Measurements from ENCODE around the gene DOCK4.

DOCK4 gene

GRCh38 chr7:112223310-112223709 is 17.1 kb upstream of the DOCK4 start:
- Histone ChIP-seq H3K27ac (ENCODE audit: low read depth in 2 of 2, low read length in 2 of 2) (no peak overlapping the region), H3K36me3 (ENCODE audit: control insufficient read depth in 2 of 2, insufficient read depth in 2 of 2, low read length in 2 of 2) (no peaks in the 10 kb centered on the region), H3K9ac (ENCODE audit: low read depth in 1 of 2, low read length in 2 of 2) (no peak overlapping the region)

GRCh38 chr7:112220877-112221434 is 14.8 kb upstream of the DOCK4 start:
- no peaks in the 10 kb centered on the region for H3K9me3 ChIP-seq (ENCODE audit: control insufficient read depth in 2 of 2, low read length in 2 of 2)
- no peaks in the 10 kb centered on the region for H3K27me3 ChIP-seq (ENCODE audit: control insufficient read depth in 2 of 2, insufficient read depth in 2 of 2, low read length in 2 of 2)
- H3K36me3 ChIP-seq (ENCODE audit: control insufficient read depth in 2 of 2, insufficient read depth in 2 of 2, low read length in 2 of 2) = no peaks in the 10 kb centered on the region
- no peak overlapping the region for H3K4me3 ChIP-seq (ENCODE audit: low read length in 2 of 2)
- no peak overlapping the region for H3K27ac ChIP-seq (ENCODE audit: low read depth in 2 of 2, low read length in 2 of 2)
- H3K4me1 ChIP-seq (ENCODE audit: control insufficient read depth in 2 of 2, insufficient read depth in 2 of 2, low read length in 2 of 2) = no peaks in the 10 kb centered on the region
- H3K9ac ChIP-seq (ENCODE audit: low read depth in 1 of 2, low read length in 2 of 2) = no peak overlapping the region

More at GRCh38 chr7:112223310-112223709, 17.1 kb upstream of the DOCK4 start:
- no peaks in the 10 kb centered on the region for H3K27me3 ChIP-seq (ENCODE audit: control insufficient read depth in 2 of 2, insufficient read depth in 2 of 2, low read length in 2 of 2)
- H3K4me1 ChIP-seq (ENCODE audit: control insufficient read depth in 2 of 2, insufficient read depth in 2 of 2, low read length in 2 of 2) = no peaks in the 10 kb centered on the region
- H3K9me3 ChIP-seq (ENCODE audit: control insufficient read depth in 2 of 2, low read length in 2 of 2) = no peaks in the 10 kb centered on the region
- H3K4me3 ChIP-seq (ENCODE audit: low read length in 2 of 2) = no peak overlapping the region

- Histone ChIP-seq H3K9ac (ENCODE audit: low read depth in 1 of 2, low read length in 2 of 2) (no peak overlapping the region), H3K4me3 (ENCODE audit: low read length in 2 of 2) (no peak overlapping the region), H3K27ac (ENCODE audit: low read depth in 2 of 2, low read length in 2 of 2) (no peak overlapping the region), H3K36me3 (ENCODE audit: control insufficient read depth in 2 of 2, insufficient read depth in 2 of 2, low read length in 2 of 2) (no peaks in the 10 kb centered on the region), H3K4me1 (ENCODE audit: control insufficient read depth in 2 of 2, insufficient read depth in 2 of 2, low read length in 2 of 2) (peaks cover 0 to 4% of the 10 kb centered on the region in 2 donors), H3K27me3 (ENCODE audit: control insufficient read depth in 2 of 2, insufficient read depth in 2 of 2, low read length in 2 of 2) (no peaks in the 10 kb centered on the region), H3K9me3 (ENCODE audit: control insufficient read depth in 2 of 2, low read length in 2 of 2) (no peaks in the 10 kb centered on the region)
Observed at GRCh38 chr7:112215787-112216186, 9.6 kb upstream of the DOCK4 start.

GRCh38 chr7:112214883-112215282 is 8.7 kb upstream of the DOCK4 start:
- Histone ChIP-seq H3K27me3 (ENCODE audit: control insufficient read depth in 2 of 2, insufficient read depth in 2 of 2, low read length in 2 of 2) (no peaks in the 10 kb centered on the region), H3K36me3 (ENCODE audit: control insufficient read depth in 2 of 2, insufficient read depth in 2 of 2, low read length in 2 of 2) (no peaks in the 10 kb centered on the region), H3K9me3 (ENCODE audit: control insufficient read depth in 2 of 2, low read length in 2 of 2) (no peaks in the 10 kb centered on the region), H3K4me3 (ENCODE audit: low read length in 2 of 2) (no peak overlapping the region), H3K27ac (ENCODE audit: low read depth in 2 of 2, low read length in 2 of 2) (no peak overlapping the region), H3K9ac (ENCODE audit: low read depth in 1 of 2, low read length in 2 of 2) (no peak overlapping the region), H3K4me1 (ENCODE audit: control insufficient read depth in 2 of 2, insufficient read depth in 2 of 2, low read length in 2 of 2) (peaks cover 0 to 4% of the 10 kb centered on the region in 2 donors)

DNA sequence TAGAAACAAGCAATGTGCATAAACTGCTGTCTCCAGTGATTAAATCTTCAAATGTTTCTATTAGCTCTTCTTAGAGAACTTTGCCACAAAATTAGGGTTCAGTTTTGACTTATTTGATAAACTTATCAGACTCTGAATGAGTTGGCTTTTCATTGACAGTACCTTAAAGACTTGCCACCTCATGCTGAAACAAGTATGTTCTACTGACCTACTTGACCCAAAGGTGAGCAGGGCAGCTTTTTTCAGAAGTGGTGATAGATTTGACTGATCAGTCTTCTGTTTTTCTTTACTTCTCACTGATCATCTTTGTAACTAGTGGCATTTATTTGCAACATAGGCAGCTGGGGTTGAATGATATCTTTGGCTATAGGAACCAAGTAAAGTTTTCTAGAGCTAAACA is 8.1 kb upstream of the DOCK4 start:
- H3K9ac ChIP-seq (ENCODE audit: low read depth in 1 of 2, low read length in 2 of 2) = no peak overlapping the region
- peaks cover 0 to 4% of the 10 kb centered on the region in 2 donors for H3K4me1 ChIP-seq (ENCODE audit: control insufficient read depth in 2 of 2, insufficient read depth in 2 of 2, low read length in 2 of 2)
- no peak overlapping the region for H3K27ac ChIP-seq (ENCODE audit: low read depth in 2 of 2, low read length in 2 of 2)
- H3K9me3 ChIP-seq (ENCODE audit: control insufficient read depth in 2 of 2, low read length in 2 of 2) = no peaks in the 10 kb centered on the region
- H3K36me3 ChIP-seq (ENCODE audit: control insufficient read depth in 2 of 2, insufficient read depth in 2 of 2, low read length in 2 of 2) = no peaks in the 10 kb centered on the region
- H3K4me3 ChIP-seq (ENCODE audit: low read length in 2 of 2) = no peak overlapping the region
- H3K27me3 ChIP-seq (ENCODE audit: control insufficient read depth in 2 of 2, insufficient read depth in 2 of 2, low read length in 2 of 2) = no peaks in the 10 kb centered on the region

DNA sequence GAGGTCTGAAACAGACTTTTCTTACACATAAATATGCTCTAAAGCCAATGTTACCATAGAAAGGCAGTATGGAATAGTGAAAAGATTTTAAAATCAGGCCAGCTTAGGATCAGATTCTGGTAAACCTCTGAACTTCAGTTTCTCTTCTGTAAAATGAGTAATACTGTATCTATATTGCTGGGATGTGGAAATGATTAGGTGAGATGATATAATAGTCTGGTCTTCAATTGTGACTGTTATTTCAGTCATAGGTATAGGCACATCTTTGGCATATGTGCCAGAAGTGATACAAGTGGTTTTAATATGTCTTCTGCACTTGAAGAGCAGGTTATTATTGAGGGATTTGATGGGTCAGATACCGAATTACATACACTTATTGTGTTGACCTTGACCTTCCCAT is 7.5 kb upstream of the DOCK4 start:
- Histone ChIP-seq H3K36me3 (ENCODE audit: control insufficient read depth in 2 of 2, insufficient read depth in 2 of 2, low read length in 2 of 2) (no peaks in the 10 kb centered on the region), H3K9me3 (ENCODE audit: control insufficient read depth in 2 of 2, low read length in 2 of 2) (no peaks in the 10 kb centered on the region), H3K4me1 (ENCODE audit: control insufficient read depth in 2 of 2, insufficient read depth in 2 of 2, low read length in 2 of 2) (peaks cover 0 to 4% of the 10 kb centered on the region in 2 donors), H3K27me3 (ENCODE audit: control insufficient read depth in 2 of 2, insufficient read depth in 2 of 2, low read length in 2 of 2) (no peaks in the 10 kb centered on the region), H3K9ac (ENCODE audit: low read depth in 1 of 2, low read length in 2 of 2) (no peak overlapping the region), H3K4me3 (ENCODE audit: low read length in 2 of 2) (no peak overlapping the region), H3K27ac (ENCODE audit: low read depth in 2 of 2, low read length in 2 of 2) (no peak overlapping the region)

GRCh38 chr7:112212571-112212970 is 6.4 kb upstream of the DOCK4 start:
- Histone ChIP-seq H3K27ac (ENCODE audit: low read depth in 2 of 2, low read length in 2 of 2) (no peak overlapping the region), H3K4me3 (ENCODE audit: low read length in 2 of 2) (no peak overlapping the region), H3K36me3 (ENCODE audit: control insufficient read depth in 2 of 2, insufficient read depth in 2 of 2, low read length in 2 of 2) (no peaks in the 10 kb centered on the region), H3K27me3 (ENCODE audit: control insufficient read depth in 2 of 2, insufficient read depth in 2 of 2, low read length in 2 of 2) (no peaks in the 10 kb centered on the region), H3K4me1 (ENCODE audit: control insufficient read depth in 2 of 2, insufficient read depth in 2 of 2, low read length in 2 of 2) (peaks cover 0 to 4% of the 10 kb centered on the region in 2 donors), H3K9ac (ENCODE audit: low read depth in 1 of 2, low read length in 2 of 2) (no peak overlapping the region), H3K9me3 (ENCODE audit: control insufficient read depth in 2 of 2, low read length in 2 of 2) (no peaks in the 10 kb centered on the region)

GRCh38 chr7:112211348-112211907 is 5.2 kb upstream of the DOCK4 start:
- Histone ChIP-seq H3K27me3 (ENCODE audit: control insufficient read depth in 2 of 2, insufficient read depth in 2 of 2, low read length in 2 of 2) (no peaks in the 10 kb centered on the region), H3K36me3 (ENCODE audit: control insufficient read depth in 2 of 2, insufficient read depth in 2 of 2, low read length in 2 of 2) (no peaks in the 10 kb centered on the region), H3K9ac (ENCODE audit: low read depth in 1 of 2, low read length in 2 of 2) (no peak overlapping the region), H3K4me1 (ENCODE audit: control insufficient read depth in 2 of 2, insufficient read depth in 2 of 2, low read length in 2 of 2) (peaks cover 0 to 4% of the 10 kb centered on the region in 2 donors), H3K27ac (ENCODE audit: low read depth in 2 of 2, low read length in 2 of 2) (no peak overlapping the region), H3K9me3 (ENCODE audit: control insufficient read depth in 2 of 2, low read length in 2 of 2) (no peaks in the 10 kb centered on the region), H3K4me3 (ENCODE audit: low read length in 2 of 2) (no peak overlapping the region)

GRCh38 chr7:112207765-112208164 is 1.6 kb upstream of the DOCK4 start:
- Histone ChIP-seq H3K27me3 (ENCODE audit: control insufficient read depth in 2 of 2, insufficient read depth in 2 of 2, low read length in 2 of 2) (peaks cover 0 to 5% of the 10 kb centered on the region in 2 donors), H3K27ac (ENCODE audit: low read depth in 2 of 2, low read length in 2 of 2) (no peak overlapping the region), H3K4me1 (ENCODE audit: control insufficient read depth in 2 of 2, insufficient read depth in 2 of 2, low read length in 2 of 2) (peaks cover 0 to 20% of the 10 kb centered on the region in 2 donors), H3K9ac (ENCODE audit: low read depth in 1 of 2, low read length in 2 of 2) (no peak overlapping the region), H3K36me3 (ENCODE audit: control insufficient read depth in 2 of 2, insufficient read depth in 2 of 2, low read length in 2 of 2) (no peaks in the 10 kb centered on the region), H3K4me3 (ENCODE audit: low read length in 2 of 2) (peak overlapping the region in 1 of 2 donors; percentile 96), H3K9me3 (ENCODE audit: control insufficient read depth in 2 of 2, low read length in 2 of 2) (no peaks in the 10 kb centered on the region)

- Histone ChIP-seq H3K9me3 (ENCODE audit: control insufficient read depth in 2 of 2, low read length in 2 of 2) (no peaks in the 10 kb centered on the region), H3K4me1 (ENCODE audit: control insufficient read depth in 2 of 2, insufficient read depth in 2 of 2, low read length in 2 of 2) (peaks cover 0 to 20% of the 10 kb centered on the region in 2 donors), H3K36me3 (ENCODE audit: control insufficient read depth in 2 of 2, insufficient read depth in 2 of 2, low read length in 2 of 2) (no peaks in the 10 kb centered on the region), H3K27me3 (ENCODE audit: control insufficient read depth in 2 of 2, insufficient read depth in 2 of 2, low read length in 2 of 2) (peaks cover 0 to 5% of the 10 kb centered on the region in 2 donors), H3K9ac (ENCODE audit: low read depth in 1 of 2, low read length in 2 of 2) (peak overlapping the region; percentile 89 to 94), H3K27ac (ENCODE audit: low read depth in 2 of 2, low read length in 2 of 2) (peak overlapping the region; percentile 65 to 78), H3K4me3 (ENCODE audit: low read length in 2 of 2) (peak overlapping the region; percentile 85 to 96)
Observed at GRCh38 chr7:112206991-112207592, 893 bp upstream of the DOCK4 start.

Data from mucosa of rectum (tissue), 2 donors.